Activated CD8-positive, alpha-beta memory T cell treated with anti-CD3 and anti-CD28 coated beads, Interleukin-2, amount 50 U/mL, for 4 hours (primary cell): ENCODE results near the gene SHD.
A peak's percentile ranks its signal among the peaks of the same experiment; 100 is the strongest.
"Not testable (repeated sequence)": the region's sequence is repeated elsewhere in the genome, so short reads cannot be mapped to it uniquely, and the experiment has no call there.

Experiments used
- DNase-seq: peaks from one replicate; pipeline ENCODE4 v3.0.0-alpha.2; 2020

SHD gene

DNA sequence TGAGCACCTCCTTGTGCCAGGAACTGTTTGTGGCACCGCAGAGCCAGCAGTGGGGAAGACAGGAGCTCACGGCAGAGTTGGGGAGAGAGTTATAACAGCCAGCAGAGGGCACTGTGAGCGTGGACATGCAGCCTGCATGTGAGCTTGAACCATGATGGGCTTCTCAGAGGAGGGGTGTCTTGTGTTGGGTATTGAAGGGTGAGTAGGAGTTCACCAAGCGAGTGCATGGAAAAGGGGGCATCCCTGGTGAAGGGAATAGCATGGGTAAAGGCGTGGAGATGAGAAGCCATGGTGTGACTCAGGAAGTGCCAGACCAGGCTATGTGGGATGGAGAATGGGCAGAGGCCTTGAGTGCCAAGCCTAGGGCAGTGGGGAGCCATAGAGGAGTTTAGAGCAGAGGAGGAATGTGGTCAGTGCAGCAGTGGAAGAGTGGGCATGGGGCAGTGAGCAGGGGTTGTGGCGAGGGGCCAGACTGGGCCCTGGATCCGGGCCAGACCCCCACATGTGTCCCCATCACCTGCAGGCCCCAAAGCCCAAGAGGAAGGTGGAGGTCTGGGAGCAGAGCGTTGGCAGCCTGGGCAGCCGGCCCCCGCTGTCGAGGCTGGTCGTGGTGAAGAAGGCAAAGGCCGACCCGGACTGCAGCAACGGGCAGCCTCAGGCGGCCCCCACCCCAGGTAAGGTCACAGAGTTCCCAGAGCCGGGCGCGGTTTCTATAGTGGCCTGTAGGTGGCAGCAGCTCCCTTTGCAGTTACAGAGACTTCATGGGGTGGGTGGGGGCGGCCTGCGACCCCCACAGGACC is 11.8 kb upstream of the SHD start:
- DNase-seq: peak; percentile 63

DNA sequence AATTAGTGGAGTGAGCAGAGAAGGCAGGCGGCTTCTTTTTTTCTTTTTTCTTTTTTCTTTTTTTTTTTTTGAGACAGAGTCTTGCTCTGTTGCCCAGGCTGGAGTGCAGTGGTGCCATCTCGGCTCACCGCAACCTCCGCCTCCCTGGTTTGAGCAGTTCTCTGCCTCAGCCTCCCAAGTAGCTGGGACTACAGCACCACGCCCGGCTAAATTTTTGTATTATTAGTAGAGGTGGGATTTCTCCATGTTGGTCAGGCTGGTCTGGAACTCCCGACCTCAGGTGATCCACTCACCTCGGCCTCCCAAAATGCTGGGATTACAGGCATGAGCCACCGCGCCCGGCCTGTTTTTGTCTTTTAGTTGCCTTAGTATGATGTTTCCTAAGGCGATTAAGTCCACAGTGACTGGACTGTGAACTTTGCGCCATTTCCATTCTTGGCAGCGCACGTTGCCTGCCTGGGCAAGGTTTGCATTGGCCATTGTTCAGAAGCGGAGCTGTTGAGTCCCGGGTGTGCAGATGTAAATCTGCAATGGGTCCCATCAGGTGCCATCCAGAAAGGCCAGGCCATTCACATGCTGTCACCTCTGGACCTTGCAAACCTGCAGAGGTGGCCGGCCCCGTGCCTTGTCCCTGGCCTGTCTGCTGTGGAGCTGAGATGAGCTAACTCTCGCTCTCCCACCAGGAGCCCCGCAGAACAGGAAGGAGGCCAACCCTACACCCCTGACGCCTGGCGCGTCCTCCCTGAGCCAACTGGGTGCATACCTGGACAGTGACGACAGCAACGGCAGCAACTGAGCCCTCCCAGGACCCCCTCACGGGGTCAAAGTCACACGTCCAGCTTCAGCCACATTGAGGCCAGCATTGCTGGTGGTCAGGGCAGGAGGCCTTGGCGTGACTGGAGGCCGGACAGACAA is 10.9 kb upstream of the SHD start:
- no peak for DNase-seq

DNA sequence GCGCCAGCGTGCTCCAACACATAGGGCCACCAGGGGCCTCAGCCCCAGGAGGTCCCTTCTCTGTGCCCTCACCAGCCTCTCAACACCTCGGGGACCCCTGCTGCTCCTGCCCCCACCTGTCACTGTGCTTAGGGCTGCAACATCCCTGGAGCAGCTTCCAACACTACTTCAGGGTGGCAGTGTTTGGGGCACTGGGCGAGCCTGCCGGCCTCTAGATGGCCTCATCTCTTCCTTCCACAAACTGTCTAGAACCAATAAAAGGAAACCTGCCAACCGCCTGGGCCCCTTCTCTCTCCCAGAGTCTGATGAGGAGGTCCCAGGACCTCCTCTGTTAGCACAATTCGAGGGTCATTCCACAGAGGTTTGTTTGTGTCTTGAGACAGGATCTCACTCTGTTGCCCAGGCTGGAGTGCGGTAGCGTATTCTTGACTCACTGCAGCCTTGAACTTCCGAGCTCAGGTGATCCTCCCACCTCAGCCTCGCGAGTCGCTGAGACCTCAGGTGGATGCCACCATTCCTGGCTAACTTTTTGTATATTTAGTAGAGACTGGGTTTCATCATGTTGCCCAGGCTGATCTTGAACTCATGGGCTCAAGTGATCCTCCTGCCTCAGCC is 10.1 kb upstream of the SHD start:
- DNase-seq: no peak

DNA sequence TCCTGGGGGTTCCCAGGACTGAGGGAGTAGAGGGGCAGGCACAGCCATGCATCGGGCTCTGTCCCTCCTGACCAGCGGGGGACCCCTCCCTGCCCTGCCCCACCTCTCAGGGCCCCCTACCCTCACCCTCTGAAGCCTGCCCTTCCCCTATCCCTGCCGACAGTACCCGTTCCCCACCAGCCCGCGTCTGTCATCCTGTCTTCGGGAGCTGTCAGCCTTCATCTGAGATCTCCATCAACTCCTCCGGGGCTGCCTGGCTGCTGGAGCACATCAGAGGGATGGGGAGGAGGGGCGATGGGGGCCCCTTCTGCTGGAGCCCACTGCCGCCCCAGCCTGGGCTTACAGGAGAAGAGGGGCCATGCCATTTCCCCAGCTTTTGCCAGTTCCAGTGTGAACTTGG is 6.2 kb upstream of the SHD start:
- no peak for DNase-seq

DNA sequence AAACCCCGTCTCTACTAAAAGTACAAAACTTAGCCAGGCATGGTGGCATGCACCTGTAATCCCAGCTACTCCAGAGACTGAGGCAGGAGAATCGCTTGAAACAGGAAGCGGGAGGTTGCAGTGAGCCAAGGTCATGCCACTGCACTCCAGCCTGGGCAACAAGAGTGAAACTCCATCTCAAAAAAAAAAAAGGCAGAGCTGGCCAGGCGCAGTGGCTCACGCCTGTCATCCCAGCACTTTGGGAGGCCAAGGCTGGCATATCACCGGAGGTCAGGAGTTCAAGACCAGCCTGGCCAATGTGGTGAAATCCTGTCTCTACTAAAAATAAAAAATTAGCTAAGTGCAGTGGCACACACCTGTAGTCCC is 4.8 kb upstream of the SHD start:
- DNase-seq: not testable (repeated sequence)

DNA sequence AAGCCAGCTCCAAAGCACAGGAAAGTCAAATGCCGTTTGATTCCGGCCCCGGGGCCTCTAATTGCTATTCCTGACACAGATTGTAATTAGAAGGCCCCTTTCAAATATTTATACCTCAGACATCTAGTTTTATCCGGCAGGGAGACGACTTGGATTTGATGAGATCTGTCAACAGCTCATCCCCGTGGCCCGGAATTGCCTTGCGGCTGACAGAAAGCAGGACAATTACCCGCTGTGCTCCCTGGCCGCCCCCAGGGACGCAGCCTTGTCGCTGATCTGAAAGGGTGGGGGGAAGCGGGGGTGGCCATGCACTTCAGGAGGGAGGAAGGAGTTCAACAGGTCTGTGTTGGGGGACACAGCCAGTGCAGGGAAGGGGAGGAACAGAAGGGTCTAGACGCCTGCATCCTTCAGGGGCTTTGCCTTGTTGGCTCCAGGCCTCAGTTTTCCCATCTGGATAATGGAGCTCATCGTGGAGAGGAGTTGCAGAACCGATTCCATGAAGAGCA is 1.8 kb upstream of the SHD start:
- no peak for DNase-seq

DNA sequence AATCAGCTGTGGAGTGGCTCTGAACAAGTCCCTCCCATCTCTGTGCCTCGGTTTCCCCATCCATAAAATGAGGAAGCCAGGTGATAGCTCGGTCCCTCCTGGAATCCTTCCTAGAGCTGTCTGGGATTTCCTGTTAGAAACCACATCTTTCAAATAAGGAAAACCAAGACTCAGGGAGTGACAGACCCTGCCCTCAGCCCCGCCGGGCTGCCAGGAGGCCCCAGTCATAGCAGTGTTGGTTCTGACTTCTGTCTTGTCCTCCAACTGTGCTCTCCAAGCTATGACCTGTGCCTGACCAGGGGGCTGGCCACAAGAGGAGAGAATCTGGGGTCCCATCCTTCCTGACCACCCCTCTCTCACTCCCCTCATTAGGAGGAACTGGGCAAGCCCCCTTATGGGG is 1.1 kb upstream of the SHD start:
- no peak for DNase-seq

DNA sequence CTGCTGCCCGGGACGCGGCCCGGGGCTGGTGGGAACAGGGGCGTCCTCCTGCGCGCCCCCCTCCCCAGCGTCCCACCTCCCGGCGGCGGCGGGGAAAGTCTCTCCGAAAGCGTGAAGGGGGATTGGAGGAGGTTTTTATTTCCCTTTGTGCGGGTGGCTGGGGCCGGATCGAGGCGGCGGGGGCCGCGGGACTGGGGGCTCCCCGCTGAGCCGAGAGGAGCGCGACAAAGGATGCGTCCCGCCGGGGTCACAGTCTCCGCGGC is 132 bp downstream of the SHD start:
- DNase-seq: no peak

DNA sequence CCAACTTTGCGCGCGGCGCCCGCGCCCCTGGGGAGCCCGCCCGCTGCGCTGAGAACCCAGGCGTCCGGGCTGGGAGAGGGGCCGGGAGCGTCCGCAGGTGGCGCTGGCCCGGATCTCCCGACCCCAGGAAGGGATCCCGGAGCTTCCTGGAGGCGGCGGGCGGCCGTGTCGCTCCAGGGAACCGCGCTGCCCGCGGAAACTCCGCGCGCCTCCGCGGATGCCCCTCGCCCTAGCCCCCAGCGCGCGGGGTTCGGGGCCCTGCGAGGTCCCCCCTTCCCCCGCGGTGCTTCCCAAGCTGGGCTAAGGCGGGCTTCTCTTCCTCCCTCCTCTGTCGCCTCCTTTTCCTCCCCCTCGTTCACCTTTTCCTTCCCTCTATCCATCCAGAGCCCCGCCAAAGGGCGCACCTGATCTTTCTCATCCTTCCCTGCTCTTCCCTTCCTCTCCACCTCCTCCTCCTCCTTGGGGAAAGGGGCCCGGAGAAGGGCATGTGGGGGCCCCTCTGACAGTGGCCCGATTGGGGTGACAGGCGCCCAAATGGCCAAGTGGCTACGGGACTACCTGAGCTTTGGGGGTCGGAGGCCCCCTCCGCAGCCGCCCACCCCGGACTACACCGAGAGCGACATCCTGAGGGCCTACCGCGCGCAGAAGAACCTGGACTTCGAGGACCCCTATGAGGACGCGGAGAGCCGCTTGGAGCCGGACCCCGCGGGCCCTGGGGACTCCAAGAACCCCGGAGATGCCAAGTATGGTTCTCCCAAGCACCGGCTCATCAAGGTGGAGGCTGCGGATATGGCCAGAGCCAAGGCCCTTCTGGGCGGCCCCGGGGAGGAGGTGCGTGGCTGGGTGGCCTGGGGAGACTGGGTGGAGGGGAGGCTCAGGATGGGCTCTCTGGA is 710 bp downstream of the SHD start:
- no peak for DNase-seq

DNA sequence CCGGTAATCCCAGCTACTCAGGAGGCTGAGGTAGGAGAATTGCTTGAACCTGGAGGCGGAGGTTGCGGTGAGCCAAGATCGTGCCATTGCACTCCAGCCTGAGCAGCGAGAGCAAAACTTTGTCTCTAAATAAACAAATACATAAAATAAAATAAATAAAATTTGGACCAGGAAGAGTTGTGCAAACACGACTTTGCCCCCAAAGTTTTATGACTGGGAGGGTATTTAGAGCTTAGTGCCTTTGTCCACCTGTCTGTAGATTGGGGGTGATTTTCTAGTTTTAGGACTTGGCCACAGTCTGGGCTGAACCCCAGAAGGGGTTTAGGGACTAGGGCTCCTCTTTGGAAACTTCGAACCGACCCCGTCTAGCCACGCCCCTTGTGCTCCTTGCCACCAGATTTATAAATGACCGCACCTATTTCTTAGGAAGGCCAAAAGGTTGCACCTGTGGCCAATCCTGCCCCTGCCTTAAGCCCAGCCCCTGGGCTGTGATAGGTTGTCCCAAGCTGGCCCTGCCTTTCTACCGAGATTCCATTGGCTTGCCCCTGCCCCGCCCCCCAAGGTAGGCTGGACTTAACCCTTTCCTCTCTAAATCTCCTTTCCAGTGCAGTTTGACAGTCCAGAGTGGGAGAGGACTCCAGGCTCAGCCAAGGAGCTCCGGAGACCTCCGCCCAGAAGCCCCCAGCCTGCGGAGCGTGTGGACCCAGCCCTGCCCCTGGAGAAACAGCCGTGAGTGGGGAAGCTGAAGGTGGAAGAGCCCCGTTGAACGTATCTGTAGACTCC is 5.3 kb downstream of the SHD start:
- no peak for DNase-seq

DNA sequence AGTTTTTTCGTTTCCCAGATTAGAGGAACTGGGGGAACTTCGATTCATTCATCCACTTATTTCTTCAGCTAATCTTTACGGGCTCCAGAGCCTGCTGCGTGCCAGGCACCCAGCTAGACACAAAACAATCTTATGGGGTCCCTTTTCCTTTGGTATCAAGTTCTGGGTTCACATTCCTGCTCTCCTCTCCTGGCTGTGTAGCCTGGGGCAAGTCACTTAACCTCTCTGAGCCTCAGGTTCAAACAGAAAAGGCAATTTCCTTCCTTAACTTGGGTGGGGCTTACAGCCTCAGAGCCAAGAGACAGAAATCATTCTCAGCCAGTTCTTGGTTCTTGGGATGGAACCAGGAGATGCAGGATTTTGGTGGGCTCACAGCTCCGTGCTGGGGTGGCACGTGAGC is 5.9 kb downstream of the SHD start:
- DNase-seq: no peak

DNA sequence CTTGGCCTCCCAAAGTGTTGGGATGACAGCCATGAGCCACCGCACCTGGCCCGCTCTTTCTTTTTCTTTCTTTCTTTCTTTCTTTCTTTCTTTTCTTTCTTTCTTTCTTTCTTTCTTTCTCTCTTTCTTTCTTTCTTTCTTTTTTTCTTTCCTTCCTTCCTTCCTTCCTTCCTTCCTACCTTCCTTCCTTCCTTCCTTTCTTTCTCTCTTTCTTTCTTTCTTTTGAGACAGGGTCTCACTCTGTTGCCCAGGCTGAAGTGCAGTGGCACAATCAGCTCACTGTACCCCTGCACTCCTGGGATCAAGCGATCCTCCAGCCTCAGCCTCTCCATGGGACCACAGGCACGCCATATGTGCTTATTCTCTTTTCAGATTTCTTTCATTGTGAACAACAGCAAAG is 7.1 kb downstream of the SHD start:
- DNase-seq: not testable (repeated sequence)

DNA sequence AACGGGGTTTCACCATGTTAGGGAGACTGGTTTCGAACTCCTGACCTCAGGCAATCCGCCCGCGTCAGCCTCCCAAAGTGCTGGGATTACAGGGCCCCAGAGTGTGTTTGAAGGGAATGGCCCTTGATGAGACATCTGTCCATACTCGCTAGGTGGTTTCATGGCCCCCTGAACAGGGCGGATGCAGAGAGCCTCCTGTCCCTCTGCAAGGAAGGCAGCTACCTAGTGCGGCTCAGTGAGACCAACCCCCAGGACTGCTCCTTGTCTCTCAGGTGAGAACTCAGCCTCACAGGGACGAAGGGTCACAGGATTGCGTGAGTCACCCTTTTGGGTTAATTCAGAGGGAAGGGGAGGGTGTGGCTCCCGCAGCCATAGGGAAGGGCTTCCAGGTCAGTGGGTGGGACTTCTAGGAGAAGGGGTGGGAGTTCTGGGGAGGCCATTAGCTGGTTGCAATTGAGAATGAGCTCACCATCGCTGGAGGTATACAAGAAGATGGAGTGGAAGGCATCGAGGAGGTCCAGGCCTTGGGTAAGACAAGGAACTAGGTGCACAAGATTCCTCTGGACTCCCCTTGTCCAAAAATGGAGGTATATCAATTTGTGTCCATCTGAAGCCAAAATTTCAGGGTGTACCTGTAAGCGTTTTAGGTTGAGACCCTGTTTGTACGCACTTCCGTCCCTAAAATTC is 9.2 kb downstream of the SHD start:
- DNase-seq: no peak

DNA sequence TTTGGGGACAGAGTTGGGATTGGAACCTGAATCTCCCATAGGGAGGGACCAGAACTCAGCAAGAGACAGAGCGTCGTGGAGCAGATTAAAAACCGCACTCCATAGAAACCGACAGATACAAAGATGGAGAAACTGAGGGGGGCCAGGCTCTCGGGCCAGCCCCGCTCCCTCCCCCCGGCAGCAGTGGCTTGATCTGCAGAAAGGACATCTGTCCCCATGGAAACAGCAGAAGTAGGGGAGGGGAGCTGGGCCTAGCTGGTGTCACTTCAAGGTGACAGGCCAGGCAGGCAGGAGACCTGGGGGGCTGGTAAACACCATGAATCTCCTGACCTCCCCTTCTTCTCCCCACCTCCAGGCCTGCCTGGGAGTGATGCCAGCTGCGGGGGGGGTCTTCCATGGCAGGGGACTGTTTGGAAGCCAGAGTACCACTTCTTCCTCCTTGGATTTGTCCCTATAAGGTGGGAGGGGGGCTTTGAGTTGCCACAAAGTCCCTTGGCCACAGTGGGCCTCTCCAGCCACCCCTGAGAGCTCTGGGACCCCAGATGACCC is 12.2 kb downstream of the SHD start:
- DNase-seq: no peak

DNA sequence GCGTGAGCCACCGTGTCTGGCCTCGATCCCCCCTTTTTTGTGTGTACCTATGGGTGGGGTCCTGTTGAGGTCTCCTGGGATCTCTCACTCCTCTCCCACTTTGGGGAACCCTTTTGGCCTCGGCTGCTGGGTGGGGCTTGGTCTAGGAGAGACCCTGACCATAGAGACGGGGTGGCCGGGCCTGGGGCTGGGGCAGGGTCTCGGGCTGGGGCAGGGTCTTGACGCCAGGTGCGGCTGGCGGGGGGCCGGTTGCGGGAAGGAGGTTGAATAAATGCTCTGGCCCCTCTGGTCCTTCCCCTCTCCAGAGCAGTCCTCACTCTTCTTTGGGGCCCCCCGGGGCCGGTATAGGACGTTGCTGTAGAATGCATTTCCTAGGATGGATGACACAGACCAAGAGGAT is 13.4 kb downstream of the SHD start:
- DNase-seq: no peak

DNA sequence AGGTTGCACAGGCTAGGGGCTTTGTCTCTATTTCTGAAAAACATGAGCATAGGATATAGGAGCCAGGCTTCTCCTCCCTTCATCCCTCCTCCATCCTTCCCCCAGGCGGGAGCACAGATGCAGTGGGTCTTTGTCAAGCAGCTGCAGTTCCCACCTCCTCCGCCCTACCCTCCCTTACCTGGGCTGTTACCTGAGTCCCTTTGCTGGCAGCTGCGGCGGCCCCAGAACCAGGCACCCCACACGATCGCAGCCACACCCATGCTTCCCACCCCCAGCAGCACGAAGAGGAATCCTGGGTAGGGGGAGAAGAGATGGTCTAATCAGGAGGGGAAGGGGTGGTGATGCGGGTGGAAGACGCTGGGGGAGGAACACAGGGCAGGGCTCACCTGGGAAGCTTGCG is 15.3 kb downstream of the SHD start:
- DNase-seq: no peak

DNA sequence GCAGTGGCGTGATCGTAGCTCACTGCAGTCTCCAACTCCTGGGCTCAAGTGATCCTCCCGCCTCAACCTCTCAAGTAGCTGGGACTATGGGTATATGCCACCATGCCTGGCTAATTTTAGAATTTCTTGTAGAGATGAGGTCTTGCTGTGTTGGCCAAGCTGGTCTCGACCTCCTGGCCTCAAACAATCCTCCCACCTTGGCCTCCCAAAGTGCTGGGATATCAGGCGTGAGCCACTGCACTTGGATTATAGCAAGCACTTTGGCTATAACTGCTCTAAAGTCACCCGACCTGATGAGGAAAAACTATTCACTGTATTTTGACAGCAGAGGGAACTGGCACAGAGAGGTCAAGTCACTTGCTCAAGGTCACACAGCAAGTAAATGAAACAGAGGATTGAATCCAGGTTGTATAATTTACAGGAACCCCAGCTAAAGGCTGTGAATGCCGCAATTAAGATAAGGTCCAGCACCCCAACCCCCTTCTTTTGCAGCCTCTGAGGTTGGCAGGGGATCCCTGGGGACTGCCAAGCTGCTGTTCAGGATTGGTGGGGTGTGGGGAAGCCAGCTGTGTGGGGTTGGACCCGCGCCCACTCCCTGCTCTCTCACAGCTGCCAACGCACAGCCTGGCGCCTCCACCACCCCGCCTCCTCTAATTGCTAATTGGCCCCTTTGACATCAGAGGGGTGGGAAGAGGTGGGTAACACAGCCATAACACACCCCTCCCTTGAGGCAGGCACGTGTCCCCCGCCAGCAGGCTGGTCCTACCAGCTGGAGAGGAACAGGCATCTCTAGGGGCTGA is 17.1 kb downstream of the SHD start:
- DNase-seq: no peak

DNA sequence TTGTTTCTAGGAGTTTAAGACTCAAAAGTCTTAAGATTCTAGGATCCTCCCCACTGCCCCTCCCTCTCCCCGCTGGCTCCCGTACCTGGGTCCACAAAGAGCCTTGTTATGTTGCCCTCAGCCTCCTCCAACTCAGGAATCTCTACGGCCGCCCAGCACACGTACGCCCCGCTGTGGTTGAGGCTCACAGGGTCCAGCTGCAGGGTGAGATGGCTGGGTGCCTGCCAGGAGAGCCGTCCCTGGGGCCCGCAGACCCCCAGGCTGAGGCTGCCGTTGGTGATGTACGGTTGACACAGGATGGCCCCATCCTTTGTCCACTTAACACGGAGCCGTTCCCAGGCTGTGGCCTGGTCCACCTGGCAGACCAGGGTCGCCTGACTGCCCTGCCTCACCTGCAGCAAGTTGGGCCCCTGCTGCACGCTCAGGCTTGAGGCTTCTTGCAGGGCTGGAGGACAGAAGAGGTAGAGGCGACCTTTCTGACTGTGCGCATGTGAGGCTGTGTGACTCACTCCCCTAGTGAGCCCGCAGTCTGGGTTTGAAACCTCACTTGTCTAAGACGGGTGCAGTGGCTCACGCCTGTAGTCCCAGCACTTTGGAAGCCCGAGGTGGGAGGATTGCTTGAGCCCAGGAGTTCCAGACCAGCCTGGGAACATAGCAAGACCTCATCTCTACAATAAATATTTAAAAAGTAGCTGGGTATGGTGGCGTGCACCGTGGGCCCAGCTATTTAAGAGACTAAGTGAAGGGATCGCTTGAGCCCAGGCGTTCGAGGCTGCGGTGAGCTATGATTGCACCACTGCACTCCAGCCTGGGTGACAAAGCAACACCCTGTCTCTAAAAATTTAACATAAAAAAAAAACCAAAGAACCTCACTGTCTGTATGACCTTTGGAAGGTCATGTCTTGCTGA is 19.1 kb downstream of the SHD start:
- peak; percentile 39 for DNase-seq
